Hepatocyte (in vitro differentiated cells): ENCODE data around the gene TAX1BP1. TPM values are rescaled to one million over a fixed set of nuclear protein-coding genes. Genes with fewer than 3 reads are reported as not detected.

Experiments
- DNase-seq: peaks from one replicate; pipeline ENCODE4 v3.0.0-alpha.2; 2016; ENCODE audit warnings: low spot score
- H2AFZ ChIP-seq: fragments of 200-600 bp; sonication (generic); 2 replicates; pipeline ENCODE4 v1.6.0; 2016; ENCODE audit warnings: antibody characterized with exemption, mild to moderate bottlenecking
- H3K27ac ChIP-seq: fragments of 200-600 bp; sonication (generic); 2 replicates; pipeline ENCODE4 v1.5.1; 2016; ENCODE audit warnings: mild to moderate bottlenecking
- H3K27me3 ChIP-seq: fragments of 200-600 bp; sonication (generic); 2 replicates; pipeline ENCODE4 v1.6.1; 2016
- H3K36me3 ChIP-seq: fragments of 200-600 bp; sonication (generic); replicated peaks from 2 replicates; pipeline ENCODE4 v1.5.1; 2016; ENCODE audit warnings: low read depth; ENCODE audit not compliant: insufficient read depth
- H3K4me1 ChIP-seq: fragments of 200-600 bp; sonication (generic); 2 replicates; pipeline ENCODE4 v1.5.1; 2016; ENCODE audit warnings: mild to moderate bottlenecking, moderate library complexity; ENCODE audit not compliant: insufficient read depth
- H3K4me2 ChIP-seq: fragments of 200-600 bp; sonication (generic); 2 replicates; pipeline ENCODE4 v1.6.0; 2016
- H3K4me3 ChIP-seq: fragments of 200-600 bp; sonication (generic); 2 replicates; pipeline ENCODE4 v1.5.1; 2016; ENCODE audit warnings: mild to moderate bottlenecking
- H3K79me2 ChIP-seq: fragments of 200-600 bp; sonication (generic); 2 replicates; pipeline ENCODE4 v1.6.0; 2017; ENCODE audit warnings: mild to moderate bottlenecking
- H3K9me2 ChIP-seq: fragments of 200-600 bp; sonication (generic); replicated peaks from 2 replicates; pipeline ENCODE4 v1.6.0; 2017; ENCODE audit warnings: mild to moderate bottlenecking; ENCODE audit not compliant: insufficient read depth
- H3K9me3 ChIP-seq: fragments of 200-600 bp; sonication (generic); 2 replicates; pipeline ENCODE4 v1.5.1; 2016; ENCODE audit warnings: low read depth, mild to moderate bottlenecking
- H4K20me1 ChIP-seq: fragments of 200-600 bp; sonication (generic); 2 replicates; pipeline ENCODE4 v1.6.0; 2016; ENCODE audit warnings: mild to moderate bottlenecking; ENCODE audit not compliant: insufficient read depth, poor library complexity, severe bottlenecking
- CTCF ChIP-seq: fragments of 200-600 bp; sonication (generic); IDR thresholded peaks from 2 replicates; pipeline ENCODE4 v1.5.1; 2016; ENCODE audit warnings: antibody characterized with exemption, mild to moderate bottlenecking; ENCODE audit not compliant: poor library complexity
- EZH2 ChIP-seq: fragments of 200-600 bp; sonication (generic); IDR thresholded peaks from 2 replicates; pipeline ENCODE4 v1.6.1; 2016; ENCODE audit warnings: antibody characterized with exemption, mild to moderate bottlenecking, borderline replicate concordance
- EZH2phosphoT487 ChIP-seq: fragments of 200-600 bp; sonication (generic); IDR thresholded peaks from one replicate; pipeline ENCODE4 v1.6.1; 2018; ENCODE audit warnings: antibody characterized with exemption, mild to moderate bottlenecking, low read depth, moderate library complexity; ENCODE audit not compliant: unreplicated experiment, severe bottlenecking
- WGBS: methylation state at CpG from one replicate; pipeline ENCODE4 v1.1.6; 2016; ENCODE audit warnings: low lambda C conversion rate; ENCODE audit errors: missing lambda C conversion rate; 5-methylcytosine and 5-hydroxymethylcytosine counted together
- polyA plus RNA-seq: library from polyadenylated mRNA; unstranded; fragments of >200 nt; fragmentation: Nextera tagmentation; extraction: Ambion mirVana; gene quantifications from 2 replicates; pipeline ENCODE4 v1.2.1, GENCODE V29; 2016
- total RNA-seq: library from RNA; depleted of rRNA; stranded (reverse); fragments of >200 nt; gene quantifications from 2 replicates; pipeline ENCODE4 v1.2.3, GENCODE V29; 2014

TAX1BP1 gene
- total and polyA plus RNA-seq, 2 experiments from 2014 or later = 104 to 110 TPM

GRCh38 chr7:27822245-27822644 lies 82.3 kb downstream of the TAX1BP1 start:
- no peaks in the 10 kb centered on the region for H3K36me3 ChIP-seq
- TF ChIP-seq EZH2phosphoT487 = no peak
- no peak for TF ChIP-seq CTCF
- no peak for TF ChIP-seq EZH2

GRCh38 chr7:27825891-27826290 lies 85.9 kb downstream of the TAX1BP1 start:
- H3K9me3 ChIP-seq = no peaks in the 10 kb centered on the region
- TF ChIP-seq EZH2 = no peak
- no peak for TF ChIP-seq CTCF
- TF ChIP-seq EZH2phosphoT487 = no peak
- WGBS = 67% methylated on average over 2 of the region's 2 CpGs
- H3K9me2 ChIP-seq = no peaks in the 10 kb centered on the region
- no peaks in the 10 kb centered on the region for H4K20me1 ChIP-seq
- no peak for DNase-seq
- H3K36me3 ChIP-seq = no peaks in the 10 kb centered on the region
- H3K79me2 ChIP-seq = no peaks in the 10 kb centered on the region
- no peak overlapping the region for H3K4me3 ChIP-seq
- no peaks in the 10 kb centered on the region for H3K27me3 ChIP-seq
- H3K4me2 ChIP-seq = no peak overlapping the region
- no peak overlapping the region for H2AFZ ChIP-seq
- no peaks in the 10 kb centered on the region for H3K4me1 ChIP-seq
- H3K27ac ChIP-seq = no peak overlapping the region

More at GRCh38 chr7:27822245-27822644, 82.3 kb downstream of the TAX1BP1 start:
- whole genome bisulfite sequencing = 75% methylated on average over 2 of the region's 2 CpGs
- H3K4me1 ChIP-seq = no peaks in the 10 kb centered on the region
- no peak for DNase-seq
- no peaks in the 10 kb centered on the region for H3K9me2 ChIP-seq
- H3K27me3 ChIP-seq = no peaks in the 10 kb centered on the region
- no peak overlapping the region for H3K4me2 ChIP-seq
- no peak overlapping the region for H2AFZ ChIP-seq
- H4K20me1 ChIP-seq = no peaks in the 10 kb centered on the region
- no peak overlapping the region for H3K27ac ChIP-seq
- no peaks in the 10 kb centered on the region for H3K9me3 ChIP-seq
- no peaks in the 10 kb centered on the region for H3K79me2 ChIP-seq
- H3K4me3 ChIP-seq = no peak overlapping the region

GRCh38 chr7:27826357-27826756 lies 86.4 kb downstream of the TAX1BP1 start:
- H3K9me2 ChIP-seq = no peaks in the 10 kb centered on the region
- H3K4me1 ChIP-seq = no peaks in the 10 kb centered on the region
- H4K20me1 ChIP-seq = no peaks in the 10 kb centered on the region
- WGBS = 66% methylated on average over 5 of the region's 5 CpGs
- TF ChIP-seq EZH2 = no peak
- no peak for TF ChIP-seq EZH2phosphoT487
- TF ChIP-seq CTCF = no peak
- H3K9me3 ChIP-seq = no peaks in the 10 kb centered on the region
- H3K27me3 ChIP-seq = no peaks in the 10 kb centered on the region
- no peak for DNase-seq
- no peaks in the 10 kb centered on the region for H3K36me3 ChIP-seq
- no peaks in the 10 kb centered on the region for H3K79me2 ChIP-seq
- no peak overlapping the region for H3K4me3 ChIP-seq
- no peak overlapping the region for H3K27ac ChIP-seq
- no peak overlapping the region for H3K4me2 ChIP-seq
- H2AFZ ChIP-seq = no peak overlapping the region
